Embryonic facial prominence (tissue), 1 donor: ENCODE data around the gene FRS2.
"Not testable (repeated sequence)": the region's sequence is repeated elsewhere in the genome, so short reads cannot be mapped to it uniquely, and the experiment has no call there.

ENCODE experiments used
- DNase-seq: peaks from one replicate; pipeline ENCODE4 v3.0.0-alpha.2; 2016; ENCODE audit errors: extremely low spot score

Gene FRS2, protein sequence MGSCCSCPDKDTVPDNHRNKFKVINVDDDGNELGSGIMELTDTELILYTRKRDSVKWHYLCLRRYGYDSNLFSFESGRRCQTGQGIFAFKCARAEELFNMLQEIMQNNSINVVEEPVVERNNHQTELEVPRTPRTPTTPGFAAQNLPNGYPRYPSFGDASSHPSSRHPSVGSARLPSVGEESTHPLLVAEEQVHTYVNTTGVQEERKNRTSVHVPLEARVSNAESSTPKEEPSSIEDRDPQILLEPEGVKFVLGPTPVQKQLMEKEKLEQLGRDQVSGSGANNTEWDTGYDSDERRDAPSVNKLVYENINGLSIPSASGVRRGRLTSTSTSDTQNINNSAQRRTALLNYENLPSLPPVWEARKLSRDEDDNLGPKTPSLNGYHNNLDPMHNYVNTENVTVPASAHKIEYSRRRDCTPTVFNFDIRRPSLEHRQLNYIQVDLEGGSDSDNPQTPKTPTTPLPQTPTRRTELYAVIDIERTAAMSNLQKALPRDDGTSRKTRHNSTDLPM

DNA sequence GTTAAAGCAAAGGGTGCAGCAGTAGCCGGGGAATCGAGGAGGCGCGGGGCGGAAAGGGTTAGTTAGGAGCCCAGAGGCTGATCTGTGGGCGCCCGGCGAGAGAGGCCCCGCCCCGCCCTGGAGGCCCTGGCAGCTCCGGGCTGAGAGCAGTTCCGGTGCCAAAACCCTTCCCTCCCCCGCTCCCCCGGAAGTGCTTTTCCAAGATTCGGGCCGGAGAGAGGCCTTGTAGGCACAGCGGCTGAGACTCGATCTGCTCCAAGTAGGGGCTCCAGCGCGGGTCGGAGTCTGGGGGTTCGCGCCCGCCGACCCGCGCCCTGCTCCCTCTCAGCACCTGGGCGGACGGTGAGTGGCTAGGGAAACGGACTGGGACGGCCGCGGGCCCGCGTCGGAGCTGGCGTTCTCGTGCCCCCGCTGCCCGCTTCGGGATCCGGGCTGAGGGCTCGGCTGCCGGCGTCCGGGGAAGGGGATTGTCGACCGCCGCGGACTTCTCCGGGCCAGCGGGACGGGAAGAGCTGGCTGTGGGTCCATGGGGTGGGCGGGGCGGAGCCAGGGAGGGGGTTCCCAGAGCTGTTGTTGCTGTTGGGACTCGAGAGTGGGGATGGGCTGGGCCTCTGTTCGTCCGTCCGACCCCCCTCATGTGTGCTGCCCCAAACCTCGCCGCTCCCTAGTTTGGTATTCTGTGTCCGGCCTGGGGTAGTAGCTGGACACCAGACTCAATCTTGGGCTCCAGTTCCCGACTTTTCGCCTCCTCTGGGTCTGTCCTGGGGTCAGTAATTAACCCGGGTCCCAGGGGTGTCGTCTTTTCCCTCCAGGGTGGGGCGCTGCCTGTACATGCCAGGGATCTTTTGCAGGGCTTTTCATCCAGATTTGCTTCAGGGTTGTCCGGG lies at the start of gene FRS2:
Gene FRS2, plus strand, starts transcription at position 200 of the 887 bp plus-strand sequence. CDS start 98,643 bp downstream, outside the sequence.
- peak; percentile 76 for DNase-seq

DNA sequence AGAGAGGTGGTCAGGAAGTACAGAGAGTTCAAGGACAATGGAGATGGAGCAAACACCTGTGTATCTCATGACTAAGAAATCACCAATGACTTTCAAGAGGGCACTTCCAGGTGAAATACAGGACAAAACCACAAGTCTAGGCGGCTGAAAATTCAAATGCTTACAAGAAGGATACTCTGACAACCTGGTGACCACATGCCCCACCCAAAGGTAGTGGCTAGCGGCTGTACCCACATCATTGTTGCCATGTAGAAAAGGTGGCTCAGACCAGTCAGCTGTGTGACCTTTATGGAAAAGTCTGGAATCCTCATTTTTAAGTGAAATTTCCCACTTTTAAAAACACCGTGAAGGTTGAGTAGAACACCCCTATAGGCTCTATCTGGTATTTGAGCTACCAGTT lies 48.6 kb upstream of the FRS2 start:
- DNase-seq = no peak

GRCh38 chr12:69423037-69423905 lies 46.9 kb upstream of the FRS2 start:
- no peak for DNase-seq

GRCh38 chr12:69425417-69425816 lies 44.8 kb upstream of the FRS2 start:
- DNase-seq = no peak

- no peak for DNase-seq
Observed at GRCh38 chr12:69428351-69429073, 41.7 kb upstream of the FRS2 start.

- DNase-seq = no peak
Observed at GRCh38 chr12:69430942-69431590, 39.1 kb upstream of the FRS2 start.

DNA sequence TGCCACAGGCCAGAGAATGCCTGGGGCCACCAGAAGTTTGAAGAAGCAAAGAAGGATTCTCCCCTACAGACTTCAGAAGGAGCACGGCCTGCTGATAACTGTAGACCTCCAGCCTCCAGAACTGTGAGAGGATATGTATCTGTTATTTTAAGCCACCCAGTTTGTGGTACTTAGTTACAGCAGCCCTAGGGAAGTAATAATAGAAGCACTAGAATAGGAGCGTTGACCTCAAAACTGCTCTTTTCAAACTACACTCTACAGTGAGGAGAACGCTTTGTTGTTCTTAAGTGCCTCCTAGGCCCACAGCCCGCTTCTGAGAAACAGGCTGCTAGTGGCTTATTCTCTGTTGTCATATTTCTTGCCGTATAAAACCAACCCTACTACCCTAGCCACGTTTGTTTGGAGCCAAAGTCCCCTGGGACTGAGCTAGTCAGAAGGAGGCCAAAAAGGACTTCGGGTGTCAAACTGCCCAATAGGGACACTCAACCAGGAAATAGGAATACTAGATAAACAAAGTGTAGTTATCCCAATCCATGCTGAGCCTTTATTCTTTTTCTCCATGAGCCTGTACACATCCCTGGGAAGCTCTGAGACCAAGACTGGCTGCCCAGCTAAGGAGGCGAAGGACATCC lies 38.5 kb upstream of the FRS2 start:
- DNase-seq = no peak

GRCh38 chr12:69433653-69434052 lies 36.5 kb upstream of the FRS2 start:
- DNase-seq = no peak

GRCh38 chr12:69435644-69436043 lies 34.5 kb upstream of the FRS2 start:
- DNase-seq = no peak

- no peak for DNase-seq
Observed at GRCh38 chr12:69437073-69437472, 33.1 kb upstream of the FRS2 start.

DNA sequence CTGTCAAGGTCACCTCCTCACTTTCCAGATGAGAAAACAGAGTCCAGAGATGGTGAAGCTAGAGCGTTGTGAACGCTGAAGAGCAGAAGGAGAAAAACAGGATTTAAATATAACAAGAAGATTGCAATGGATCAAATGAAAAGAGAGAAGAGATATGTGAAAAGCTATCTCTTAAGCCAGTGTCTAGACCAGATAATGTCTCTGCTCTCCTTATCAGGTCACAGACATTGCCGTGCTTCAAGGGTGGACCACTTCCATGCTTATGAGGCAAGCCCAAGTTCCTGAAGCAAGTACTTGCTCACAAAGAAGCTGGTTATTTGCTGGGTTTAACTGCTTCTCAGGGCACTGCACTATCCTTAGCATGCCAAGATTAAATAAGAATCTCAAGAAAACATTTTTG lies 31.6 kb upstream of the FRS2 start:
- DNase-seq = no peak

DNA sequence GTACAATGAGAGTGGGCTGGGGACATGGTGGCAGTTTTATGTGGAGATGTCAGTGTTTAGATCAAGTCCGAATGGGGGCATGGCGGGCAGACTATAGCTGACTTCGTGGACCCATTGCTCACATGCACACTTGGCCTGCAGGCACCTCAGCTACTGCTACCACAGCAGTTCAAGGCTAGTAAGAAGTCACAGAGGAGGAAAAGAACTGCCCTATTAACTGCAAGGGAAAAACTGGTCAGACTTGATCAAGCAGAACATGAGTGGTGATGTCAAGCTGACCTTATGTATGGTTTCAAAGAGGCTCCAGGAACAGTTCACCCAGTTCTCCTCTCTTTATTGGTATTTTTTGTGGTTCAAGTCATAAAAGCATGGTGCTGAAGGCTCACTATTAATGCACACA lies 30.2 kb upstream of the FRS2 start:
- no peak for DNase-seq

- no peak for DNase-seq
Observed at GRCh38 chr12:69440886-69441285, 29.3 kb upstream of the FRS2 start.

DNA sequence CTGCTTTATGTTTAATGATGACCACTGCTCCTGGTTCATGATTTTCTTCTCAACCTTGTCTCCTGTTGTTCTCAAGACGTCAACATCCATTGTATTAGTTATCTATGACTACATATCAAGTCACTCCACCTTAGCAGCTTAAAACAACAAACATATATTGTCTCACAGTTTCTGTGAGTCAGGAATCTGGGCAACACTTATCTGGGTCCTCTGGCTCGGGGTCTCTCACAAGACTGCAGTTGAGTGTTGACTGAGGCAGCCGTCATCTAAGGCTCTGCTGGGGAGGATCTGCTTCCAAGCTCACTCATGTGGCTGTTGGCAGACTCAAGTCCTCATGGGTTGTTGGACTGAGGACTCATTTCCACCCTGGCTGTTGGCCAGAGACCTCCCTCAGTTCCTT lies 27.3 kb upstream of the FRS2 start:
- DNase-seq = no peak

- DNase-seq = no peak
Observed at GRCh38 chr12:69443916-69444315, 26.3 kb upstream of the FRS2 start.

- DNase-seq = no peak
Observed at GRCh38 chr12:69447892-69448291, 22.3 kb upstream of the FRS2 start.

GRCh38 chr12:69452598-69453132 lies 17.5 kb upstream of the FRS2 start:
- not testable (repeated sequence) for DNase-seq

GRCh38 chr12:69456239-69456638 lies 13.9 kb upstream of the FRS2 start:
- no peak for DNase-seq

DNA sequence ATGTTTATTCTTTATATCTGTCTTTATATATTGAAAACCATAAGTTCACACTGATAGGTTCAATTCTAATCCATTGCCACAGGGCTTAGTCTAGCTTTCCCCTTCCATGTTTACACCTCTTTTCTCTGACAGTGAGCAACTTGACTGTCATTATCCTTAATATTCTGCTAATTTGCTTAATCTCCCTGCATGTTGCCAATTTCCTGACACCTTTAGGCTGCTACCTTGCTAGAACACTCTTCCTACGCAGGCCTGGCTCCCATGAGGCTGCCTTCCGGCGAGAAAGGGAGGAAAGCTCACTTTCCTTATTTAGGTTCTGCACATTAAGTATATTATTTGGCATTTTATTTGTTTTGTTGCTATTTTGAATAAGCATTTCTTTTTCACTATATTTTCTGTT lies 12.8 kb upstream of the FRS2 start:
- DNase-seq = no peak

GRCh38 chr12:69459477-69459876 lies 10.7 kb upstream of the FRS2 start:
- no peak for DNase-seq
